SK-N-SH treated with all-trans-retinoic acid at 6 μM for 48 hours (cell line): ENCODE data around the gene MTAP.

Source experiments
- ARNTL ChIP-seq: fragments of 450-650 bp; formaldehyde crosslinking; IDR thresholded peaks from 2 replicates; pipeline ENCODE4 v1.5.0; 2020; ENCODE audit warnings: low read depth, mild to moderate bottlenecking, moderate library complexity, borderline replicate concordance
- OSR1 ChIP-seq: fragments of 250-450 bp; sonication (Bioruptor Pico); IDR thresholded peaks from 2 replicates; pipeline ENCODE4 v1.8.0; 2022; ENCODE audit warnings: moderate library complexity, mild to moderate bottlenecking, inconsistent platforms
- RARB ChIP-seq: fragments of 250-450 bp; sonication (Bioruptor Pico); IDR thresholded peaks from 2 replicates; pipeline ENCODE4 v1.8.0; 2021; ENCODE audit warnings: mild to moderate bottlenecking, moderate library complexity
- TCF4 ChIP-seq: fragments of 250-450 bp; sonication (Bioruptor Pico); IDR thresholded peaks from 2 replicates; pipeline ENCODE4 v1.8.0; 2021; ENCODE audit warnings: mild to moderate bottlenecking, moderate library complexity, borderline replicate concordance
- ZFP3 ChIP-seq: fragments of 250-450 bp; sonication (Bioruptor Pico); IDR thresholded peaks from 2 replicates; pipeline ENCODE4 v1.5.0; 2020; ENCODE audit warnings: mild to moderate bottlenecking, moderate library complexity
- ZFP30 ChIP-seq: fragments of 450-650 bp; formaldehyde crosslinking; IDR thresholded peaks from 2 replicates; pipeline ENCODE4 v1.5.0; 2022; ENCODE audit warnings: mild to moderate bottlenecking, moderate library complexity
- TF ChIP-seq, protein P1 (sequence below): fragments of 250-450 bp; sonication (Bioruptor Pico); IDR thresholded peaks from 2 replicates; pipeline ENCODE4 v1.8.0; 2020; ENCODE audit warnings: mild to moderate bottlenecking, moderate library complexity, borderline replicate concordance

DNA sequence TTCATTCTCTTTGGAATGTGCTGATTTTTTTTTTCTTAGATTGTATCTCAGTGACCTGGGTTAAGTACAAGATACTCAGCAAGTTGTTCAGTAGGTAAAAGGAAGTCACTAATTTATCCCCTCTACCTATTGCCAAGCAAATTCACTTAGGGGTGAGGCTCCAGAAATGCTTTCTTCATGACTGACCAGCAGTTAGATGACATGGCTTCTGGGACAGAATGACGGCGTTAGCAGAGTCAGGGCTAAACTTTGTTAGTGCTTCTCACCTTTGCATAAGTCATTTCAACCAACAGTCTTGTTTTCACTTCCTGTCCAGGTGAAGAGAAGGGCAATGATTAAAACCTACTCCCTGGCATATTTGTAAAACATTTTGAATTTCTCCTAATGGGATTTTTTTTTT is 20.2 kb upstream of the MTAP start:
- TF ChIP-seq ARNTL (CRISPR knock-in tag) (no peak), RARB (no peak), OSR1 (CRISPR knock-in tag) (no peak), ZFP3 (CRISPR knock-in tag) (no peak), TCF4 (CRISPR knock-in tag) (no peak), ZFP30 (CRISPR knock-in tag) (no peak)
- TF ChIP-seq, protein P1, sequence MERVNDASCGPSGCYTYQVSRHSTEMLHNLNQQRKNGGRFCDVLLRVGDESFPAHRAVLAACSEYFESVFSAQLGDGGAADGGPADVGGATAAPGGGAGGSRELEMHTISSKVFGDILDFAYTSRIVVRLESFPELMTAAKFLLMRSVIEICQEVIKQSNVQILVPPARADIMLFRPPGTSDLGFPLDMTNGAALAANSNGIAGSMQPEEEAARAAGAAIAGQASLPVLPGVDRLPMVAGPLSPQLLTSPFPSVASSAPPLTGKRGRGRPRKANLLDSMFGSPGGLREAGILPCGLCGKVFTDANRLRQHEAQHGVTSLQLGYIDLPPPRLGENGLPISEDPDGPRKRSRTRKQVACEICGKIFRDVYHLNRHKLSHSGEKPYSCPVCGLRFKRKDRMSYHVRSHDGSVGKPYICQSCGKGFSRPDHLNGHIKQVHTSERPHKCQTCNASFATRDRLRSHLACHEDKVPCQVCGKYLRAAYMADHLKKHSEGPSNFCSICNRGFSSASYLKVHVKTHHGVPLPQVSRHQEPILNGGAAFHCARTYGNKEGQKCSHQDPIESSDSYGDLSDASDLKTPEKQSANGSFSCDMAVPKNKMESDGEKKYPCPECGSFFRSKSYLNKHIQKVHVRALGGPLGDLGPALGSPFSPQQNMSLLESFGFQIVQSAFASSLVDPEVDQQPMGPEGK (CRISPR knock-in tag), result no peak
